GM19452 (cell line): ENCODE results near the gene THRA.

Source experiments
- ATAC-seq: cut with Tn5 transposase; IDR thresholded peaks from one replicate; pipeline ENCODE4 v1.9.1; 2021; ENCODE audit not compliant: unreplicated experiment

The THRA gene

DNA sequence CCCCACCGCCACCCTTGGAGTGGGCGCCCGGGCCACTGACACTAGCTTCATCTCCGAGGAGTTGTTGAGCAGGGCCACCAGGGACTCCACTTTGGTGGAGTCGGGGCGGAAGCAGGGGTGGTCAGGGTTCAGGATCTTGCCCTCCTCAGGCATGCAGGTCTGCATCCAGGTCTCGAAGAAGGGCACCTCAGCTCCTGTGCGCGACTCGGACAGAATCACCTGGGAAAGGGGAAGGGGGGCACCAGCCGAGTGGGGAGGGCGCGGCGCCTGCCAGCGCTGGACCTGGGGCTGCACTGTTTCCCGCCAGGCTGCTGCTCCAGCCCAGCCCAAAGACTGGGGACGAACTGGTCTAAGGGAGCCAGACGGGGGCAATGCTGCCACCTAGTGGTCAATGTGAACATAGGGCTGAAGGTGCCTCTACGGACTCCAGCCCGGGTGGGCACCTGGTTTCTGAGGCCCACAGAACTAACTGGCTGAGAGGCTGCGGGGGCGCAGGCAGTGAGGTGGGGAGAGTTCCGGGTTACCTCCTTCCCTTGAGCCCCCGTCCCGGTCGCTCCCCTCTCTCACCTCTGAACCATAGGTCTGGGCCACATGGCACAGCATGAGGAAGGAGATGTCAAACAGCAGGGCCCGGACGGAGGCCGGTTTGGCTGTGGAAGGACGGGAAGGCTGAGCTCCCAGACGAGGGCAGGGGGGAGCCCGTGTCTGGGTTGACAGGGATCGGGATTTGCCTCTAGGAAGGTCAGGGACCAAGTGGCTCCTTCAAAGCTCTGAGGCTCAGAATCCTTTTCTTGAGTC, 35.8 kb upstream of the THRA start:
- ATAC-seq = no peak

GRCh38 chr17:40027614-40028012, 35.2 kb upstream of the THRA start:
- no peak for ATAC-seq

- no peak for ATAC-seq
Measured at GRCh38 chr17:40028595-40028994, 34.2 kb upstream of the THRA start.

- ATAC-seq = no peak
Measured at GRCh38 chr17:40031706-40032105, 31.1 kb upstream of the THRA start.

- ATAC-seq = no peak
Measured at GRCh38 chr17:40032322-40033320, 30.1 kb upstream of the THRA start.

- no peak for ATAC-seq
Measured at GRCh38 chr17:40033339-40033738, 29.4 kb upstream of the THRA start.

DNA sequence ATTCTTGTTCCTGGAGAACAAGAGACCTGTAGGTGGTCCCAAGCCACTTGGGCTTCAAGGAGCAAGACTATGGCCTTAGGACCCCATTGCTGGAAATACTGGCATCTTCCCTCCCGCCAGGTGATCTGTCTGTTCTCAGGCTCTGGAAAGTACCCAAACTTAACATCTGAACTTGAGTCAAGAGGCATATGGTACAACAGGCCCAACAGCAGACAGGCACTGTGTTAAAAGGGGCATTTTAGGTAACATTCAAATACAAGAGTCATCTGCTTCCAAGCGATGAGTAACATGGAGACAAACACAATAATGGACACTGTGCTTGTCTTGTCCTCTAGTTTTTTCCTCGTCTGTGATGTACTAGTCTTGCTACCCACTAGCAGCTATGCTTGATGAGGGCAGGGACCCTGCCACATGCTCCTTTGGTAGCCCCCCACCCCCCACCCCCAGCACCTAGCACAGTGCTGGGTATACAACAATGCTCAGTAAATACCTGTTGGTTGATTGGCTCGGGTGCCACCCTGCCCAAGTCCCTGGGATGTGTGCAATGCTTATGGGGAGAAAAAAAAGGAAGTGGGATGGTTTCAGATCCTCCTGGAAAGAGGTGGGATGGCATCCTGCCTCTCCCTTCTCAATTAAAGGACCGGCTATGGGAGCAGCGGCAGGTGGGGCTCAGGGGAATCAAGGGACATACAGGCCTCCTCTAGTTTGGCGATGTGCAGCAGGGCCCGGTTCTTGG, 28.2 kb upstream of the THRA start:
- ATAC-seq = no peak

DNA sequence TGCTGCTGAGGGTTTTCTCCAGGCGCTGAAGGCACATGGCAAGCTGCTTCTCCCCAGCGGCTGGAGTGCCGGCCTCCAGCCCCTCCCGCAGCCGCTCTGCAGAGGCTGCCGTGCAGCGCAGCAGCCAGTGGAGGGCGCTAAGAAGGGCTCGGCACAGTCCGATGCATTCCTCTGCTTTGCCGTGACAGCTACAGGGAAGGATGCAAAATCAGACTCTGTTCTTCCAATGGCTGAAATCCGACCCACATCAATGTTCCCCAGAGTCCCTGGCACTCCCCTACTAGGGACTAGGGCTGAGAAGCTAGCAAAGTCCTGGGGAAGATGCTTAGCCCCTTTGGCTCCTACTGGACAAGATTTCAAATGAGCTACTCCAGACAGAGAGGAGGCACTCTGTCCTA, 27.6 kb upstream of the THRA start:
- ATAC-seq = no peak

- ATAC-seq = no peak
Measured at GRCh38 chr17:40038882-40039513, 23.8 kb upstream of the THRA start.

- ATAC-seq = no peak
Measured at GRCh38 chr17:40041196-40041595, 21.6 kb upstream of the THRA start.

DNA sequence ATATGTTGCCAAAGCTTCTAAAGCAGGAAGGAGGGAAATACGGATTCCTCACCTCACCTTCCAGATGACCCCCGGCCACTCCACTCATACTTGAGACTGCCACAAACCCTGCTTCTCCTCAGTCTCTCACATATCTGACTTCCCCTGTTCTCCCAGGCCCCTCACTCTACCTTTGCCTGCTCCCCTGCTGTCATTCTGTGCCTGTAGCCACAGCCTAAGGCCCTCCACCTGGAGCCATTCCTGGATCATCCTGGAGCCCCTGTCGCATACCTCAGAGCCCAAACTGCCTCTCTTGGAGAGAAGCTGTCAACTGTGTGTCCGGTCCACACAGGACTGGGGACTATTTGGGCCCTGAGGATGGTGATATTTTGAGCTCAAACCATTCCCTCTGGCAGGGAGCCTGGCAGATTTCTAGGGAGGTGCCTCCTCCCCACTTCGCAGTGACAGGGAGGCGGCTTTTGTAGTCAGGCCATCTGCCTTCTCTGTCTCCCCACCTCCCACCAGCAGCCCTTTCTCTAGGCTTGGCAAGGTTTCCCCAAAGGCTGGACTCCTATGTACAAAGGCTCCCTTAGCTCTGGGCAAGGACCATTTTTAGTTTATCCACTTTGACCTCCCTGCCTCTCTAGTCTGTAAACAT, 6.3 kb upstream of the THRA start:
- no peak for ATAC-seq

GRCh38 chr17:40058186-40058784, 4.5 kb upstream of the THRA start:
- ATAC-seq = no peak

GRCh38 chr17:40058865-40059264, 3.9 kb upstream of the THRA start:
- no peak for ATAC-seq

DNA sequence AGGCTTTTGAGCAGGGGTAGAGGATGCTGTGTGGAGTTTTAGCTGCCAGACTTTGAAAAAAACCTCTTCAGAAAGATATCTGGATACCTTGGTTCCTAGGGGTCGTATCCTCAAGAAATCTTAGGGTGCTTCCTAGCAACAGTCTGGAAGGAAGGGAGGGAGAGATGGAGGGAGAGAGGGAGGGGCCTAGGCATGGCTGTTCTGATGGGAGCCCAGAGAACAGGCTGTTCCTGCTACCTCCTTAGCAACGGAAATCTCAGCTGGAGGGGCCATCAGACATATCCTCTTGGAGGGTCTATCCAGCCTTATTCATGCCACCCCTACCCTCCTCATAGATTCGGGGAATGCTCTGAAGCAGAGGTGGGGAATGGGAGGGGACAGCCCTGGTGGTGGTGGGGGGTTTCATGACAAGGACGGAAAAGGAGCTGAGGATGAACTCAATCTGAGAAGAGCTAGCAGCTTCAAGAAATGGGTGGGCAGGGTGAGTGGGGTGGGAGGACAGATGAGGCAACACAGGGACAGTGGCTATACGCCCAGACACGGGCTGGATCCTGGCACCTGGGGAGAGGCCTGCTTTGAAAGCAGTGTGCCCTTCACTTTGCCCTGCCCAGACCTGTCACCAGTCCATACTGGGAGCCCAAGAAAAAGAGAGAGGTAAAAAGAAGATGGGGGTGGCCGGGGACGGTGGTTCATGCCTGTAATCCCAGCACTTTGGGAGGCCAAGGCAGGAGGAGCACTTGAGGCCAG, 2.9 kb upstream of the THRA start:
- ATAC-seq = no peak

- ATAC-seq = no peak
Measured at GRCh38 chr17:40060887-40061608, 1.7 kb upstream of the THRA start.

DNA sequence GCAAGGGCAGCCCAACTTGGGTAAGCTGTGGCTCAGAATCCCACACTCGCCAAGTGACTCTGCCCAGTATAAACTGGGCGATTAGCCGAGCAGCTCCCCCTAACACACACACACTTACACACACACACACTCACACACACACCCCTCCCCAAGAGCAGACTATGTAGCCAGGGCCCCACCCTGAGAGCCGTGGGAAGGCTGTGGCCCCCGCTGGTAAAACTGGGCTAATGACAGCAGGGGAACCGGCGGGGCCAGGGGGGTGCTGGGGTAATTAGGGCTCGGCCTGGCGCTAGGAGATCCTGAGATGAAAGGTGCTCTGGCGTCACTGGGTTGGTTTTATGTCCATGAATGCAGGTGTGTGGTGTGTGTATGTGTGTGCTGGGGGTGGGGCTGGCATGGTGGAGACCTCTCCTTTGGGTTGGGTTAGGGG, 1.1 kb upstream of the THRA start:
- ATAC-seq = no peak

- peak; percentile 29 for ATAC-seq
Measured at GRCh38 chr17:40063187-40063771, 514 bp downstream of the THRA start.

DNA sequence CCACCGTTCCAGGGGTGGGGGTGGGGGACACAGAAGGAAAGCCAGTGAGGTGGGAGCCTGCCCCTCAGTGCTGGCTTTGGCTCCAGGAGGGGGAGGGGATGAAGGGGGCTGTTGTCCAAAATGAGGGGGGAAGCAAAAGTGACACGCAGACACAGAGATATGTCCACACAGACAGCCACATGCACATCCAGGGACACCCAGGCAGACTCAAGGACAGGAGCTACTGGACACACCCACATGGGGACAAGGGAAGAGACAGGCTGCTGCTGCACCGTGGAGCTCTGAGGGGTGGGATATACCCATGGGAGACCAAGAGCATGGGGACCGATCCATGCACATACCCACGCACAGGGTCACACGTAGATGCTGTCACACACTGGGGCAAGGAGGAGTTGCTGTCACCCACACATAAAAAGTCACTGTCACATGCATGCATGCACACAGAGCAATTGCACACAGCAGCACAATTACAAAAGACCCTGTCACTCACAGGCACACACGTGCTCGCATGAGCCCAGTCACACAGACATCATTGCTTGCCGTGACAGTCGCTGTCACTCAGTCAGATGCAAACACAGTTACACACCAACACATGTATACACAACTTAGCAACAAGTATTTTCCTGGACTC, 1.3 kb downstream of the THRA start:
- no peak for ATAC-seq
